ENCODE measurements around the gene HSH2D. TPM values are rescaled to one million over a fixed set of nuclear protein-coding genes. Genes with fewer than 3 reads are reported as not detected.

HSH2D gene
- total RNA-seq, 2 experiments from 2014 or later = 72.5 to 80.6 TPM

GRCh38 chr19:16125737-16126495 is 17.6 kb upstream of the HSH2D start:
- POLR2A ChIA-PET = interaction anchor here (1.2 to 2.3 kb wide), 2 partner anchors 13 to 18 kb away, joined by 3 to 5 read pairs; no protein-coding TSS in a partner anchor
- Mint-ChIP-seq H3K36me3 (peaks cover 34% of the 10 kb centered on the region), H3K27me3 (no peaks in the 10 kb centered on the region), H3K27ac (no peak overlapping the region), H3K4me1 (peaks cover 6% of the 10 kb centered on the region), H3K9me3 (no peaks in the 10 kb centered on the region), H3K4me3 (no peak overlapping the region)
- DNase-seq (no peak), ATAC-seq (ENCODE audit: low read depth) (no peak)

GRCh38 chr19:16127080-16127479 is 16.4 kb upstream of the HSH2D start:
- peaks cover 39% of the 10 kb centered on the region for H3K36me3 Mint-ChIP-seq
- POLR2A ChIA-PET = interaction anchor here (1.2 to 2.3 kb wide), 2 partner anchors 12 to 17 kb away, joined by 3 to 5 read pairs; no protein-coding TSS in a partner anchor

GRCh38 chr19:16127776-16128371 is 15.6 kb upstream of the HSH2D start:
- DNase-seq = no peak
- H3K9me3 Mint-ChIP-seq = peaks cover 7% of the 10 kb centered on the region
- no peaks in the 10 kb centered on the region for H3K27me3 Mint-ChIP-seq
- H3K27ac Mint-ChIP-seq = no peak overlapping the region
- POLR2A ChIA-PET = interaction anchor here (0.5 to 2.3 kb wide), 3 partner anchors 11 to 84 kb away, joined by 3 to 5 read pairs (median 3); no protein-coding TSS in a partner anchor
- peaks cover 46% of the 10 kb centered on the region for H3K36me3 Mint-ChIP-seq
- H3K4me3 Mint-ChIP-seq = no peak overlapping the region
- ATAC-seq (ENCODE audit: low read depth) = no peak
- H3K4me1 Mint-ChIP-seq = peaks cover 7% of the 10 kb centered on the region

More at GRCh38 chr19:16127080-16127479, 16.4 kb upstream of the HSH2D start:
- Mint-ChIP-seq H3K9me3 (peaks cover 7% of the 10 kb centered on the region), H3K4me1 (peaks cover 7% of the 10 kb centered on the region), H3K4me3 (no peak overlapping the region), H3K27me3 (no peaks in the 10 kb centered on the region), H3K27ac (peak overlapping the region; percentile 56)
- DNase-seq (no peak), ATAC-seq (ENCODE audit: low read depth) (no peak)

GRCh38 chr19:16131648-16132047 is 11.8 kb upstream of the HSH2D start:
- Mint-ChIP-seq H3K27me3 (no peaks in the 10 kb centered on the region), H3K9me3 (peaks cover 7% of the 10 kb centered on the region), H3K27ac (peak overlapping the region; percentile 9), H3K4me1 (peaks cover 13% of the 10 kb centered on the region), H3K36me3 (peaks cover 64% of the 10 kb centered on the region), H3K4me3 (no peak overlapping the region)
- DNase-seq = no peak
- POLR2A ChIA-PET = interaction anchor here (2.1 kb wide), 1 partner anchor 12 kb away, joined by 9 read pairs; the partner anchor contains the start of gene HSH2D
- no peak for ATAC-seq (ENCODE audit: low read depth)

GRCh38 chr19:16133818-16134217 is 9.7 kb upstream of the HSH2D start:
- Mint-ChIP-seq H3K36me3 (peaks cover 62% of the 10 kb centered on the region), H3K27ac (peak overlapping the region; percentile 51)

GRCh38 chr19:16134510-16134909 is 9.0 kb upstream of the HSH2D start:
- no peak for DNase-seq
- Mint-ChIP-seq H3K27me3 (no peaks in the 10 kb centered on the region), H3K36me3 (peaks cover 55% of the 10 kb centered on the region), H3K4me1 (peaks cover 22% of the 10 kb centered on the region), H3K4me3 (no peak overlapping the region), H3K27ac (no peak overlapping the region), H3K9me3 (peaks cover 9% of the 10 kb centered on the region)
- POLR2A ChIA-PET = interaction anchor here (2.4 kb wide), 1 partner anchor 9 kb away, joined by 12 read pairs; the partner anchor contains the start of gene HSH2D
- ATAC-seq (ENCODE audit: low read depth) = no peak

More at GRCh38 chr19:16133818-16134217, 9.7 kb upstream of the HSH2D start:
- no peak overlapping the region for H3K4me3 Mint-ChIP-seq
- H3K27me3 Mint-ChIP-seq = no peaks in the 10 kb centered on the region
- DNase-seq (no peak), ATAC-seq (ENCODE audit: low read depth) (no peak)
- peaks cover 21% of the 10 kb centered on the region for H3K4me1 Mint-ChIP-seq
- peaks cover 9% of the 10 kb centered on the region for H3K9me3 Mint-ChIP-seq
- POLR2A ChIA-PET = interaction anchor here (2.1 to 2.4 kb wide), 2 partner anchors 9 to 10 kb away, joined by 9 to 12 read pairs; partner anchors contain the start of gene HSH2D

GRCh38 chr19:16135430-16136127 is 7.9 kb upstream of the HSH2D start:
- Mint-ChIP-seq H3K4me1 (peaks cover 31% of the 10 kb centered on the region), H3K9me3 (peaks cover 9% of the 10 kb centered on the region), H3K36me3 (peaks cover 46% of the 10 kb centered on the region), H3K27me3 (no peaks in the 10 kb centered on the region), H3K27ac (peak overlapping the region; percentile 1), H3K4me3 (no peak overlapping the region)
- DNase-seq (no peak), ATAC-seq (ENCODE audit: low read depth) (no peak)
- POLR2A ChIA-PET = interaction anchor here (1.4 to 2.4 kb wide), 2 partner anchors 8 to 17 kb away, joined by 3 to 12 read pairs; partner anchors contain the start of gene HSH2D

GRCh38 chr19:16136185-16136999 is 7.1 kb upstream of the HSH2D start:
- ATAC-seq (ENCODE audit: low read depth) = no peak
- H3K4me1 Mint-ChIP-seq = peaks cover 36% of the 10 kb centered on the region
- POLR2A ChIA-PET = interaction anchor here (1.4 to 2.4 kb wide), 2 partner anchors 7 to 18 kb away, joined by 3 to 12 read pairs; partner anchors contain the start of gene HSH2D
- H3K27me3 Mint-ChIP-seq = no peaks in the 10 kb centered on the region
- H3K4me3 Mint-ChIP-seq = no peak overlapping the region
- H3K27ac Mint-ChIP-seq = no peak overlapping the region
- peaks cover 40% of the 10 kb centered on the region for H3K36me3 Mint-ChIP-seq
- H3K9me3 Mint-ChIP-seq = peaks cover 6% of the 10 kb centered on the region
- no peak for DNase-seq

GRCh38 chr19:16139752-16140151 is 3.7 kb upstream of the HSH2D start:
- POLR2A ChIA-PET = interaction anchor here (1.4 to 3.5 kb wide), 3 partner anchors 10 to 18 kb away, joined by 3 to 11 read pairs (median 5); no protein-coding TSS in a partner anchor
- peaks cover 37% of the 10 kb centered on the region for H3K4me1 Mint-ChIP-seq

GRCh38 chr19:16141043-16141442 is 2.4 kb upstream of the HSH2D start:
- ATAC-seq (ENCODE audit: low read depth) (no peak), DNase-seq (no peak)
- peaks cover 45% of the 10 kb centered on the region for H3K4me1 Mint-ChIP-seq
- no peaks in the 10 kb centered on the region for H3K27me3 Mint-ChIP-seq
- H3K9me3 Mint-ChIP-seq = peaks cover 1% of the 10 kb centered on the region
- peak overlapping the region; percentile 36 for H3K4me3 Mint-ChIP-seq
- POLR2A ChIA-PET = interaction anchor here (0.7 to 3.5 kb wide), 3 partner anchors 8 to 30 kb away, joined by 3 to 11 read pairs (median 4); partner anchors contain the start of gene RAB8A
- H3K36me3 Mint-ChIP-seq = peaks cover 18% of the 10 kb centered on the region
- H3K27ac Mint-ChIP-seq = peak overlapping the region; percentile 87

More at GRCh38 chr19:16139752-16140151, 3.7 kb upstream of the HSH2D start:
- peak overlapping the region; percentile 91 for H3K27ac Mint-ChIP-seq
- peak overlapping the region; percentile 72 for H3K4me3 Mint-ChIP-seq
- H3K9me3 Mint-ChIP-seq = peaks cover 1% of the 10 kb centered on the region
- peaks cover 14% of the 10 kb centered on the region for H3K36me3 Mint-ChIP-seq
- no peaks in the 10 kb centered on the region for H3K27me3 Mint-ChIP-seq
- ATAC-seq (ENCODE audit: low read depth) (no peak), DNase-seq (no peak)

GRCh38 chr19:16142032-16142580 is 1.4 kb upstream of the HSH2D start:
- H3K27ac Mint-ChIP-seq = peak overlapping the region; percentile 66
- H3K4me3 Mint-ChIP-seq = peak overlapping the region; percentile 14
- H3K27me3 Mint-ChIP-seq = no peaks in the 10 kb centered on the region
- H3K9me3 Mint-ChIP-seq = peaks cover 1% of the 10 kb centered on the region
- H3K36me3 Mint-ChIP-seq = peaks cover 19% of the 10 kb centered on the region
- peaks cover 45% of the 10 kb centered on the region for H3K4me1 Mint-ChIP-seq
- no peak for ATAC-seq (ENCODE audit: low read depth)
- no peak for DNase-seq
- POLR2A ChIA-PET = interaction anchor here (0.6 to 3.7 kb wide), 11 partner anchors 7 to 71 kb away, joined by 3 to 65 read pairs (median 9); partner anchors contain the start of genes AP1M1, RAB8A and TPM4

- Mint-ChIP-seq H3K27ac (peak overlapping the region; percentile 100), H3K36me3 (peaks cover 22% of the 10 kb centered on the region), H3K27me3 (no peaks in the 10 kb centered on the region), H3K9me3 (no peaks in the 10 kb centered on the region), H3K4me1 (peaks cover 49% of the 10 kb centered on the region), H3K4me3 (peak overlapping the region; percentile 99)
- POLR2A ChIA-PET = interaction anchor here (0.6 to 3.7 kb wide), 31 partner anchors 9 to 1018 kb away, joined by 3 to 65 read pairs (median 7); partner anchors contain the start of genes AP1M1, FAM32A, RAB8A and TPM4
- ATAC-seq (ENCODE audit: low read depth) (peak; percentile 13), DNase-seq (no peak)
Measured at GRCh38 chr19:16144216-16144581, 714 bp downstream of the HSH2D start.
